Ectodermal cell (in vitro differentiated cells): Measurements from ENCODE around the gene METAP1D.
"Not testable (repeated sequence)": the region's sequence is repeated elsewhere in the genome, so short reads cannot be mapped to it uniquely, and the experiment has no call there.

Experiments
- H3K27ac ChIP-seq: 2 replicates; pipeline ENCODE4 v1.7.0; 2013; ENCODE audit warnings: mild to moderate bottlenecking, low read depth, low read length; ENCODE audit not compliant: insufficient read depth, poor library complexity, severe bottlenecking
- H3K27me3 ChIP-seq: 2 replicates; pipeline ENCODE4 v1.7.0; 2013; ENCODE audit warnings: mild to moderate bottlenecking, low read length; ENCODE audit not compliant: insufficient read depth, control insufficient read depth, poor library complexity, severe bottlenecking
- H3K36me3 ChIP-seq: one replicate; pipeline ENCODE4 v1.7.0; 2013; ENCODE audit warnings: low read length; ENCODE audit not compliant: control insufficient read depth, insufficient read depth
- H3K4me1 ChIP-seq: one replicate; pipeline ENCODE4 v1.7.0; 2013; ENCODE audit warnings: low read length; ENCODE audit not compliant: control insufficient read depth, insufficient read depth
- H3K4me3 ChIP-seq: 2 replicates; pipeline ENCODE4 v1.7.0; 2013; ENCODE audit warnings: low read depth, low read length, control low read depth; ENCODE audit not compliant: insufficient read depth
- H3K9me3 ChIP-seq: 2 replicates; pipeline ENCODE4 v1.7.0; 2013; ENCODE audit warnings: mild to moderate bottlenecking, low read length, moderate library complexity; ENCODE audit not compliant: control insufficient read depth
- WGBS, 2 experiments: methylation state at CpG; one replicate each; pipeline ENCODE4 v1.1.7; 2013; ENCODE audit warnings: missing lambda C conversion rate in 2 of 2; 5-methylcytosine and 5-hydroxymethylcytosine counted together

The METAP1D gene

DNA sequence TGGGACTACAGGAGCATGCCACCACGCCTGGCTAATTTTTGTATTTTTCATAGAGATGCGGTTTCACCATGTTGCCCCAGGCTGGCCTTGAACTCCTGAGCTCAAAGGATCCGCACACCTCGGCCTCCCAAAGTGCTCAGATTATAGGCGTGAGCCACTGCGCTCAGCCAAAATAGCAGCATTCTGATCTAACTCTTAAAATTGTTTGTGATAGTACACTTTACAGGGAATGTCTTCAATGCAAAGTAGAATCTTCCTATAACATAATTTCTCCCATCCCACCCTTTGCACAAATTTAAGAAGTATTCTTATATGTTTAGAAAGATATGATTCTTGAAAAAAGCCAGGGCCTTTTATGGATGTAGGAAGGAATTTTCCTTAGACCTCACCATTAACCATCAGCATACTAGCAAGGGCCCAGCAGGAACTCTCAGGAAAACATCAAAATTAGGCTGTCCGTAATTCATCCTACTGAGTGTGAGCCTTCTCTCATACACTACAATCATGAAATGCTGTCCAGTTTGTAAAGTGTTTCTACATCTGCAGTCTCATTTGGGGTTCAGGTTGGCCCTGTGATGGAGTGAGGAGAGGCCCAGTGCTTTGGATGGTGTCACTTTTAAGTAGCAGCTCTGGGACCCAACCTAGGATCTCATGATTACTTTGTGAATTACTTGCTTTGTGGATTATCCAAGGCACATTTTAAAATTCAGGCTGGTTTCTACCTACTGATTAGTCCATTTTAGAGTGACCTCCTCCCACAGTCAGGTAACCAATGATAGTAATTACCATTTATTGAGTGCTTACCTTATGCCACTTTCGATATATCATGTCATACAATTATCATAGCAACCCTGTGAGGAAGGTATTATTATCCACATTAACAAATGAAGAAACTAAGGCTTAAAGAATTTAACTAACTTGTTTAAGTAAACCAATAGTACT, 48.1 kb downstream of the METAP1D start:
- H3K4me3 ChIP-seq: no peak overlapping the region
- peaks cover 7% of the 10 kb centered on the region for H3K4me1 ChIP-seq
- H3K36me3 ChIP-seq: no peaks in the 10 kb centered on the region
- WGBS, 2 experiments: 90 to 95% methylated on average over 7 to 8 of the region's 8 CpGs
- no peak overlapping the region for H3K27ac ChIP-seq
- H3K27me3 ChIP-seq: no peaks in the 10 kb centered on the region
- no peaks in the 10 kb centered on the region for H3K9me3 ChIP-seq

DNA sequence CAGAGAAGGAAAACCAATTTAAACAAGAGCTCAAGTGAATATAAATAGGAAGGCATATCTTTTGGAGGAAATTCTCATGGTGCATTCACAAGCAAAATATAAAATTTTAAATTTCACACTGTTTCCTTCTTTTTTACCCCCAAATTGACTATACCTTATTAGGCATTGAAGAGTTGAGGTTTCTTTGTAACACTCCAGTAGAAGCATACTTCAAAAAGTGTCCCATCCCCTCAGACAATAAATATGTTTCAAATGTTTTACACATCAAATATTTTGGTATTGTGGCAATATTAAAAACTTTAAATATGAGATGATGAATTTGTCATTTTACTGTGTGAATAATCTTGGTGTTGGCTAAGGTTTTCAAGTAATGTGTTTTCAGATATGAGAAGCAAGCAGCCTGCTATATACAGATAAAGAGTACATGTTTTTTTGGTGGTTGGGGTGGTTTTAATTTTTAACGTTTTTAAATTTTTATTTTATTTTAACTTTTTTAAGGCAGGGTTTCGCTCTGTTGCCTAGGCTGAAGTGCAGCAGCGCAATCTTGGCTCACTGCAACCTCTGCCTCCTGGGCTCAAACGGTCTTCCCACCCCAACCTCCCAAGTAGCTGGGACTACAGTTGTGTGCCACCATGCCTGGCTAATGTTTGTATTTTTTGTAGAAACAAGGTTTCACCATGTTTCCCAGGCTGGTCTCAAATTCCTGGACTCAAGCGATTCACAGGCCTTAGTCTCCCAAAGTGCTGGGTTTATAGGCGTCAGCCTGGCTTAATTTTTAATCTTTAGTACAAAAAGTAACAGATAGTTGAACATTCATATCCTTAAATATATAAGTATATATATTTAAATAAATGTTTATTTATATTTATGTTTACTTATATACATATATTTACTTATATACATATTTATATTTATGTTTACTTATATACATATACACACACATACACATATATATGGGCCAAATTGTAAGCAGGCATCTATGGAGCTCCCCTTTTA, 49.1 kb downstream of the METAP1D start:
- H3K4me1 ChIP-seq: peaks cover 8% of the 10 kb centered on the region
- H3K36me3 ChIP-seq: no peaks in the 10 kb centered on the region
- H3K9me3 ChIP-seq: no peaks in the 10 kb centered on the region
- H3K4me3 ChIP-seq: no peak overlapping the region
- no peaks in the 10 kb centered on the region for H3K27me3 ChIP-seq
- no peak overlapping the region for H3K27ac ChIP-seq
- 87 to 91% methylated on average over 5 of the region's 6 CpGs for WGBS, 2 experiments

DNA sequence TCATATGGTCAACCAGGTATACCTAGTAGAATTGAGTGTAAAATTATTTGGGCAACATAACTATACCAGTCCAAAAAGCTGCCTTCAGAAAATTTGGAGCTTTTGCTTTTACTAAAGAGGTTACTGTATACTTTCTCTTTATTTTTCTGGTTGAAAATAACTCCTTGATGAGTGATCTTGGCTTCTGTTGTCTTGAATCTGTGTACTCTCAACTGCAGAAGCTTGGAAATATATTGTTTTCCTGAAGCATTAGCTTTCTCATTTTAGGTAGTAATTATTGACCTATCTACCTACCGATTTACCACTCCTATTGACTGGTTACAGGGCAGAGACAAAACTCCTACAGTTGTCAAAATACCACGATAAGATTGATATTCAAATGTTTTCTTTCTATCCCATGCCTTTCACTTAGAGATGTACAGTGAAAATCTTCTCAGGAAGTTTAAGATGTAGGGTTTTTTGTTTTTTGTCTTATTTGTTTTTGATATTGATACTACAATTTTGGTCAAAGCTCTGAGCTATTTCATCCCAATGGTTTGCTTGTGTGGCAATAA, 49.9 kb downstream of the METAP1D start:
- H3K4me1 ChIP-seq: peaks cover 8% of the 10 kb centered on the region
- no peak overlapping the region for H3K27ac ChIP-seq
- no peaks in the 10 kb centered on the region for H3K36me3 ChIP-seq
- WGBS, 2 experiments: 93 to 100% methylated on average over 2 of the region's 2 CpGs
- no peaks in the 10 kb centered on the region for H3K27me3 ChIP-seq
- no peak overlapping the region for H3K4me3 ChIP-seq
- H3K9me3 ChIP-seq: no peaks in the 10 kb centered on the region

DNA sequence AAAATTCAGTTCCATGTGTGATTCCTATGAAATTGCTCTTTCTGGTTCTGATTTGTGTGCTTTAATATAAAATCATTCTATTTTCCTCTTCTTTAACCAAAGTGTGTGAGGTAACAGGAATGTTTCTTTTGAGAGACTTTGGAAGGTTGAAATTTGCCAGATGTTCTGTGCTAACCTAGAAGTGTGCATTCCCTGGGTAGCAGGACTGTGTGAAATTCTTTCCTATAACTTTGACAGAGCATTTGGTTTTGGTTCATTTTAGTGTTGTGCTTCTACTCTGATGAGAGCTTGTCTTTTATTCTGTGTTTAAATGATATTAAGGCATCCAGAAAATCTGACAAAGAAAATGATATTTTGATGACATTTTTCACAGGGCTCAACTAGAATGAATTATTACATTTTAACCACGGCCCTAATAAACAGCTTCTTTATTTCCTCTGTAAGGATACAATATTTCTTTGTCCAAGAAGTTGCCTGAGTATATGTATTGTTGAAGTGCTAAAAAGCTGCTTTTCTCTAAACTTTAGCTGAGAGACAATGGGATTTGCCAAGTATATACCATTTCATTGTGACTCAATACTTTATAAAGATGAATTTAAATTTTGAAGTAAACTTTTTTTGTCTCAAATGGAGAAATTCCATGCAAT, 50.8 kb downstream of the METAP1D start:
- Histone ChIP-seq H3K27me3 (no peaks in the 10 kb centered on the region), H3K4me3 (no peak overlapping the region), H3K4me1 (peaks cover 8% of the 10 kb centered on the region), H3K27ac (no peak overlapping the region), H3K36me3 (no peaks in the 10 kb centered on the region), H3K9me3 (no peaks in the 10 kb centered on the region)
- 100% methylated on average over 1 of the region's 1 CpG for WGBS, 2 experiments

DNA sequence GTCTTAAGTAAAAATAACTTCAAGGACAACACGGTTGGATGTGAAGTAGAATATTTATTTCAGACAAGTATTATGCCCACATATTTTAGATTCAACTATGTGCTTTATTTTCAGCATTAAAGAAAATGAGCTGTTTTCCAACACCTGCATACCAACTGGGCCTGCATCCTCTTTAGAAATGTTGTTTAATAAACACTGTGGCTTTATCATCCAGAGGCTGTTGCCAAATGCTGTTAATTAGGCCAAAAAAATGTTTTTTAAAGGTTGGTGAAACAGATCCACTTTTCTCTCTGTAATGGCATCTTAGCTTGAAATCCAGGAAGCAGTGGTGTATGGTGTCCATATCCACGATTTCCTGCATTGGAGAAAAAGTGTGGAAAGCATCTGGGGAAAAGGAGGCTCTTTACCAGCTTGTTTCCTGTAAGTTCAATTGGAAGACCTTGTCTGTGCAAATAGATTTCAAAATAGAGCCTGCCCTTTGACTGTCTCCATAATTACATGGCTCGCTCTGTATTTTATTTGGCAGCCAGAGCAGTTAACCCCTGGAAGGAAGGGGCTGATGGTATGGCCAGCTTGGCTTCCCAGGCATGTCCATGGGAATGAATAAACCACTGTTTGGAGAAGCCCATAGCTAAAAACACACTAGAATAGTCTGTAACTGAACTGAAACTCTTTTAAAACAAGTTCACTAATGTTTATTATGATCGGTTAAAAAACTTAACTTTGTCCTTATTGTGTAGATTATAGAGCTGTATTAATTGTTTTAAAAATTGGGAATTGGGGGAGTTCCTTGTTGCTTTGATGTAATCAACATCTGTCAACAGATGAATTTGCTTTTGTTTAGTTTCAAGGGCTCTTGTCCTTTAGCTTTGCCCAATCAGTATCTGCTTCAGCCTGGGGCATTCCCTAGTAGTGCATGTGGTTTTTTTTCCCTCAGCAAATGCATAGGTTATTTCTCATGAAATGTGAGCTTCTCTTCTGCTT, 52.5 kb downstream of the METAP1D start:
- H3K36me3 ChIP-seq: no peaks in the 10 kb centered on the region
- no peaks in the 10 kb centered on the region for H3K27me3 ChIP-seq
- no peaks in the 10 kb centered on the region for H3K9me3 ChIP-seq
- peaks cover 8% of the 10 kb centered on the region for H3K4me1 ChIP-seq
- H3K27ac ChIP-seq: no peak overlapping the region
- H3K4me3 ChIP-seq: no peak overlapping the region
- WGBS, 2 experiments: 85% methylated on average over 3 to 4 of the region's 4 CpGs

DNA sequence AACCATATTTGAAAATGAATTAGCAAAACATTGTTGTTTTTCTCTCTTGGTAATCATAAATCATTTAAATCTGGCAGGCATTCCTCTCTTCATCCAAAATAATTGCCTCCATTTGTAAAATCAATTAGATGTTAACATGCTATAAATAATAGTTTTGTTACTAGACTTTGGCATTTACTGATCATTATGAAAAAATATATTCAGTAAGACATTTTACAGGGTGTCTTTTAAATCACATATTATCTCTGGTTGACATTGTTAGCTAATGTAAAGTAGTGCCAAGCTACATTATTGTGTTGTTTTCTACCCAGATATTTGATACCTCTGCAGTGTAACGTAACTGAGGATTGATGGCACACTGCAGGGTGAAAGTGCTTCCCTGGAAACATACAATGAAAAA, 53.7 kb downstream of the METAP1D start:
- Histone ChIP-seq H3K27ac (no peak overlapping the region), H3K4me3 (no peak overlapping the region), H3K4me1 (peaks cover 8% of the 10 kb centered on the region), H3K27me3 (no peaks in the 10 kb centered on the region), H3K9me3 (no peaks in the 10 kb centered on the region), H3K36me3 (no peaks in the 10 kb centered on the region)
- 84 to 90% methylated on average over 1 of the region's 1 CpG for WGBS, 2 experiments

DNA sequence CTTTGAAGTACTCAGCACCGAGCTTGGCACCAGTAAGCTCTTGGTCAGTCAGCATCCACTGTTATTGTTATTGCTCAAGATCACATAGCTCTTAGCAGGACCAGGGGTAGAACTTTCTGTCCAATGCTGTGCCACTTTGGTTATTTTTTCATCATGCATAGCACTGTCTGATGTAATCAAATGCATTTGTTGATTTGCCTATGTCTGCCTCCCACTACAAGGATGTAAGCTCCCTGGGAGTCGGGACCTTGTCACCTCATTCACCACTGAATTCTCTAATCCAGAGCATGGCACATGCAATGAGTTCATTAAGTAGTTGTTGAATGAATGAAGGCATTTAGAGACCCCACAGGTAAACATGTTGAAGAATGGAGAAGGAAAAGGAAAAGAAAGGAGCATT, 56.5 kb downstream of the METAP1D start:
- H3K9me3 ChIP-seq: no peaks in the 10 kb centered on the region
- no peak overlapping the region for H3K4me3 ChIP-seq
- 86 to 94% methylated on average over 2 of the region's 2 CpGs for WGBS, 2 experiments
- no peaks in the 10 kb centered on the region for H3K27me3 ChIP-seq
- peaks cover 8% of the 10 kb centered on the region for H3K4me1 ChIP-seq
- H3K36me3 ChIP-seq: no peaks in the 10 kb centered on the region
- no peak overlapping the region for H3K27ac ChIP-seq

DNA sequence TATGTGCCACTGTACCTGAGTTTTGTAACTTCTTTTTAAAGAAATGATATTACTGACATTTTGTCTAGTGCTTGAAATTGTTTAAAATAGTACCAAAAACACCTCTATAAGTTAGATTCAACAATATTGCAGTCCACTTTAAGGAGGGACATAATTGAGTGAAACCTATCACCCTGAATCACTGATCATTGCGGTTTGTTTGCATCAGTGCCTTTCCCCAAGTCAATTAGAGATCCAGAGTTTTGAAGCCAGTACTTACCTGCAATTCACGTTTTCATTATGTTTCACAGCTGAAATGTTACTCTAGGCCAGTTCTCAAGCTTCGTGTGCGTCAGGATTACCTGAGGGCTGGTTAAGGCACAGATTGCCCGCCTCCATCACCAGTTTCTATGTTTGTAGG, 58.9 kb downstream of the METAP1D start:
- Histone ChIP-seq H3K9me3 (no peaks in the 10 kb centered on the region), H3K27ac (no peak overlapping the region), H3K36me3 (no peaks in the 10 kb centered on the region), H3K4me1 (no peaks in the 10 kb centered on the region), H3K4me3 (no peak overlapping the region), H3K27me3 (no peaks in the 10 kb centered on the region)
- 94 to 96% methylated on average over 5 of the region's 5 CpGs for WGBS, 2 experiments

DNA sequence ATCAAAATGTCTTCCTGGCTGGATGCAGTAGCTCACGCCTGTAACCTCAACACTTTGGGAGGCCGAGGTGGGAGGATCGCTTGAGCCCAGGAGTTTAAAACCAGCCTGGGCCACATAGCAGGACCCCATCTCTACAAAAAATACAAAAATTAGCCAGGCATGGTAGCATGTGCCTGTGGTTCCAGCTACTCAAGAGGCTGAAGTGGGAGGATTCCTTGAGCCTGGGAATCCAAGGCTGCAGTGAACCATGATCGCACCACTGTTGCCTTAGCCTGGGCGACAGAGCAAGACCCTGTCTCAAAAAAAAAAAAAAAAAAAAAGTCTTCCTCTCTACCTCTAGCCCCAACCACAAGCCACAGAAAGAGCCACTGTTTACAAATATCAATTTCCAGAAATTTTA, 60.4 kb downstream of the METAP1D start:
- H3K27ac ChIP-seq, H3K36me3 ChIP-seq, H3K27me3 ChIP-seq, H3K9me3 ChIP-seq, H3K4me3 ChIP-seq, H3K4me1 ChIP-seq: not testable (repeated sequence)
- 95 to 97% methylated on average over 5 of the region's 5 CpGs for WGBS, 2 experiments
